ENCODE data around the gene DNAI2. TPM values are rescaled to one million over a fixed set of nuclear protein-coding genes. Genes with fewer than 3 reads are reported as not detected.

DNAI2 gene
- total RNA-seq, 6 donors from 2014 or later: 0.29 to 16.1 (median 3.7) TPM

DNA sequence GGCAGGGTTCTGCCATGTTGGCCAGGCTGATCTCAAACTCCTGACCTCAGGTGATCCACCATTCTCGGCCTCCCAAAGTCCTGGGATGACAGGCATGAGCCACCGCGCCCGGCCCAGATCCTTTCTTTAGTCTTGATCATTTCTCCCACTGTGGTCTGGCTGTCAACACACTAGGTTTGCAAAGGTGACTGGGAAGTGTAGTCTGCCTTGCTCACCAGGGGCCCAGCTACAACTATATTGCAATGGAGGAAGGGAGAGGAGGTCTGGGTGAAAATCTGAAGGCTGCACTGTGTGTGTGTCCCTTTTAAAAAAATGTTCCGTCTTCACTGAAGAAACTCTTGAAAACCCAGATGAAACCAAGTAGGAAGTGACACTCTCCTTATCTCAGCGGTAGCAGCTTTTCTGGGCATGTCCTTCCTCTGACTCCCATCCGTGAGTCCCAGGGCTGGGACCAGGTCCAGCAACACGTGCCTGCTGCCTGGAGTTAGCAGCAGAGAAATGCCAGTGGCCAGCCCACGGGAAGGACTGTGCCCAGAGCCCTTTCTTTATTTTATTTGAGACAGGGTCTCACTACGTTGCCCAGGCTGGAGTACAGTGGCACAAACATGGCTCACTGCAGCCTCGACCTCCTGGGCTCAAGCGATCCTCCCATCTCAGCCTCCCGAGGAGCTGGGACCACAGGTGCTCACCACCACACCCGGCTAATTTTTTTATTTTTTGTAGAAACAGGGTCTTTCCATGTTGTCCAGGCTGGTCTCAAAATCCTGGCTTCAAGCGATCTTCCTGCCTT, 34.1 kb downstream of the DNAI2 start:
- TF ChIP-seq, protein P1, sequence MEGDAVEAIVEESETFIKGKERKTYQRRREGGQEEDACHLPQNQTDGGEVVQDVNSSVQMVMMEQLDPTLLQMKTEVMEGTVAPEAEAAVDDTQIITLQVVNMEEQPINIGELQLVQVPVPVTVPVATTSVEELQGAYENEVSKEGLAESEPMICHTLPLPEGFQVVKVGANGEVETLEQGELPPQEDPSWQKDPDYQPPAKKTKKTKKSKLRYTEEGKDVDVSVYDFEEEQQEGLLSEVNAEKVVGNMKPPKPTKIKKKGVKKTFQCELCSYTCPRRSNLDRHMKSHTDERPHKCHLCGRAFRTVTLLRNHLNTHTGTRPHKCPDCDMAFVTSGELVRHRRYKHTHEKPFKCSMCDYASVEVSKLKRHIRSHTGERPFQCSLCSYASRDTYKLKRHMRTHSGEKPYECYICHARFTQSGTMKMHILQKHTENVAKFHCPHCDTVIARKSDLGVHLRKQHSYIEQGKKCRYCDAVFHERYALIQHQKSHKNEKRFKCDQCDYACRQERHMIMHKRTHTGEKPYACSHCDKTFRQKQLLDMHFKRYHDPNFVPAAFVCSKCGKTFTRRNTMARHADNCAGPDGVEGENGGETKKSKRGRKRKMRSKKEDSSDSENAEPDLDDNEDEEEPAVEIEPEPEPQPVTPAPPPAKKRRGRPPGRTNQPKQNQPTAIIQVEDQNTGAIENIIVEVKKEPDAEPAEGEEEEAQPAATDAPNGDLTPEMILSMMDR (IDR thresholded peaks at IDR 0.05): no peak
- TF ChIP-seq POLR2AphosphoS5 (IDR thresholded peaks at IDR 0.05): no peak
- no peak for TF ChIP-seq POLR2A (IDR thresholded peaks at IDR 0.05)
- TF ChIP-seq EP300 (IDR thresholded peaks at IDR 0.05): no peak
- Histone ChIP-seq H3K4me1 (no peaks in the 10 kb centered on the region), H3K27ac (no peak overlapping the region), H3K9me3 (peaks cover 0 to 15% (median 4%) of the 10 kb centered on the region in 4 donors), H3K27me3 (no peaks in the 10 kb centered on the region), H3K36me3 (no peaks in the 10 kb centered on the region), H3K4me3 (no peak overlapping the region)
- DNase-seq: no peak
- no peak for ATAC-seq (ENCODE audit: low FRiP score in 2 of 2)
- WGBS, 2 donors: 55 to 60% methylated on average over 15 of the region's 15 CpGs

DNA sequence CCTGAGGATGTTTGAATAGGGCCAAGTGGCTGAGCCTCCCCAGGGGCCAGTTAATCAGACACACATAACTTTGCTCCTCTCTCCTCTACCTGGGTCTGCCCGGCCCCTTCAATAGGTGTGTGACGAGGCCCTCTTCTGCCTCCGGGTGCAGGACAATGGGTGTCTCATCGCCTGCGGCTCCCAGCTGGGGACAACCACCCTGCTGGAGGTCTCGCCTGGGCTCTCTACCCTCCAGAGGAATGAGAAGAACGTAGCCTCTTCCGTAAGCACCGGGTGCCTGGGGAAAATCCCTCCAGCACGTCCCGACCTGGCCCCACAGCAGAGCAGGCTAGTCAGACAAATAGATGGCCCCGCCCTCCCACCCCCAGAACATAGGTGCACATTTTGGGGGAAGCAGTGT, 35.9 kb downstream of the DNAI2 start:
- no peak overlapping the region for H3K4me3 ChIP-seq
- no peak for TF ChIP-seq EP300 (IDR thresholded peaks at IDR 0.05)

DNA sequence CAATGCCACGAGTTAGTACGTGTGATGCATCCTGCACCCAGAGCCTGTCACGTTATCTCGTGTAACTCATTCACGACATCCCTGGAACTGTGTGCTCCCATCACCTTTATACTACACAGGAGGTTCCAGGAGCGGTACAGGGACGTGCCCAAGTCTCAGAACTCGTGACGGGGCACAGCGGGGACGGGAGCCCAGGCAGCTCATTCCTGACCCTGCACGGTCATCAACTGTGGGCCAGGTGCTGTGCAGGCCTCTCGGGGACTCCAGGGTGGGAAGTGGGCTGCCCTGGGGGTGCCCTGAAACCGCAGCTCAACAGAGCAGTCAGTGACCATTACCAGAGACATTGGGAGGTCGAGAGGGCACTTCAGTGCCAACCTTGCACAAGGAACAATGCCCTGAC, 40.8 kb downstream of the DNAI2 start:
- no peak overlapping the region for H3K4me3 ChIP-seq
- no peaks in the 10 kb centered on the region for H3K4me1 ChIP-seq
- no peak for TF ChIP-seq EP300 (IDR thresholded peaks at IDR 0.05)
- TF ChIP-seq POLR2A (IDR thresholded peaks at IDR 0.05): no peak
- TF ChIP-seq, protein P1 (IDR thresholded peaks at IDR 0.05): no peak
- TF ChIP-seq POLR2AphosphoS5 (IDR thresholded peaks at IDR 0.05): no peak
- DNase-seq (no peak), ATAC-seq (ENCODE audit: low FRiP score in 2 of 2) (no peak)
- no peaks in the 10 kb centered on the region for H3K27me3 ChIP-seq
- H3K9me3 ChIP-seq: peaks cover 0 to 6% (median 0%) of the 10 kb centered on the region in 4 donors
- no peak overlapping the region for H3K27ac ChIP-seq
- H3K36me3 ChIP-seq: no peaks in the 10 kb centered on the region
- 91 to 95% methylated on average over 11 to 13 of the region's 15 CpGs for WGBS, 2 donors

More for the DNA sequence above, 35.9 kb downstream of the DNAI2 start:
- WGBS, 2 donors: 63 to 80% methylated on average over 2 to 12 of the region's 12 CpGs
- DNase-seq (no peak), ATAC-seq (ENCODE audit: low FRiP score in 2 of 2) (no peak)
- no peaks in the 10 kb centered on the region for H3K27me3 ChIP-seq
- peaks cover 0 to 11% (median 1%) of the 10 kb centered on the region in 4 donors for H3K9me3 ChIP-seq
- no peaks in the 10 kb centered on the region for H3K36me3 ChIP-seq
- no peaks in the 10 kb centered on the region for H3K4me1 ChIP-seq
- H3K27ac ChIP-seq: no peak overlapping the region

DNA sequence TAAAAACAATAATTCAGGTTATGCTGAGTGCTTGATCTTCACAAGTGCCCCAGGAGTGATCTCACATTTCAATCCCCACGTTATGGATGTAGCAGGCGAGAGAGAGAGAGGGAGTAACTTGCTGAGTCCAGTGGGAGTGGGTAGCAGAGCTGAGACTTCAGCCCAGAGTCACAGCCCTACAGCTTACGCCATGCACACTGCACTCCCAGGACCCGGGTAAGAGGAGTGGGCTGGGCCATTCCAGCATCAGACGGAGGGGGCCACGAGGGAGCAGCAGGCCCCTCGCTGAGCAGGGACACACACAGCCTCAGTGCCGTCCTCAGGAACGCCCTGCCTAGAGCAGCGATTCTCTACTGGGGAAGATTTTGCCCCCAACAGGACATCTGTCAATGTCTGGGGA, 42.2 kb downstream of the DNAI2 start:
- WGBS, 2 donors: 53 to 64% methylated on average over 4 to 10 of the region's 10 CpGs
- Histone ChIP-seq H3K27me3 (no peaks in the 10 kb centered on the region), H3K4me1 (no peaks in the 10 kb centered on the region), H3K4me3 (no peak overlapping the region), H3K27ac (peak overlapping the region in 1 of 4 donors; percentile 24), H3K9me3 (peaks cover 0 to 6% (median 0%) of the 10 kb centered on the region in 4 donors), H3K36me3 (no peaks in the 10 kb centered on the region)
- no peak for DNase-seq
- no peak for ATAC-seq (ENCODE audit: low FRiP score in 2 of 2)
- TF ChIP-seq EP300 (IDR thresholded peaks at IDR 0.05): no peak
- TF ChIP-seq POLR2AphosphoS5 (IDR thresholded peaks at IDR 0.05): no peak
- no peak for TF ChIP-seq POLR2A (IDR thresholded peaks at IDR 0.05)
- TF ChIP-seq, protein P1 (IDR thresholded peaks at IDR 0.05): no peak

DNA sequence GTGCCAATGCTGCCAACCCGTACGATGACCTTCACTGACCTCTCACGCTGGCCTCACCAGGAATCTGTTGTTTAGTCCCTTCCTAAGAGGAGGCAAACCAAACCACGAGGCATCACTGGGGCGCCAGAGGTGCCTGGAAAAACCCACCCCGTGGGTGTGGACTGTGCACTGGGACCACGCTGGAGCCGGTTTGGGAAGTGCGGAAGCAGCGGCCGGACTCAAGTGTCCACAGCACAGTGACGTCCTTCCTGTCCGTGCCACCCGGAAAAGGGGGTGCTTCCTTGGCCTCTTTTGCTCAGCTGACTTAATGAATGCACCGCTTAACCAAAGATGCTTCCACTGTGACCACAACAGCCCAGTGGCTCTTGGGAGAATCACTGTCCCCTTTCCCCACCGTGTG, 43.0 kb downstream of the DNAI2 start:
- Histone ChIP-seq H3K27me3 (no peaks in the 10 kb centered on the region), H3K36me3 (no peaks in the 10 kb centered on the region), H3K4me3 (no peak overlapping the region), H3K9me3 (peaks cover 0 to 4% (median 0%) of the 10 kb centered on the region in 4 donors), H3K4me1 (no peaks in the 10 kb centered on the region), H3K27ac (no peak overlapping the region)
- no peak for ATAC-seq (ENCODE audit: low FRiP score in 2 of 2)
- TF ChIP-seq EP300 (IDR thresholded peaks at IDR 0.05): no peak
- TF ChIP-seq, protein P1 (IDR thresholded peaks at IDR 0.05): no peak
- no peak for TF ChIP-seq POLR2AphosphoS5 (IDR thresholded peaks at IDR 0.05)
- TF ChIP-seq POLR2A (IDR thresholded peaks at IDR 0.05): no peak
- no peak for DNase-seq
- WGBS, 2 donors: 51 to 76% methylated on average over 11 to 13 of the region's 16 CpGs

All from upper lobe of left lung (tissue), 6 donors.